SK-N-SH treated with all-trans-retinoic acid at 6 μM for 48 hours (cell line): ENCODE data around the gene QPCT.

Source experiments
- ATAC-seq: fragments of 200-7000 bp; cut with Tn5 transposase; 3 replicates; pipeline ENCODE4 v1.9.1; 2020; ENCODE audit warnings: mild to moderate bottlenecking, moderate library complexity
- ARNTL ChIP-seq: fragments of 450-650 bp; formaldehyde crosslinking; IDR thresholded peaks from 2 replicates; pipeline ENCODE4 v1.5.0; 2020; ENCODE audit warnings: low read depth, mild to moderate bottlenecking, moderate library complexity, borderline replicate concordance
- BACH2 ChIP-seq: fragments of 250-450 bp; sonication (Bioruptor Pico); IDR thresholded peaks from 2 replicates; pipeline ENCODE4 v1.9.0; 2021; ENCODE audit warnings: mild to moderate bottlenecking, borderline replicate concordance
- CREB5 ChIP-seq: fragments of 250-450 bp; sonication (Bioruptor Pico); IDR thresholded peaks from 2 replicates; pipeline ENCODE4 v1.5.1; 2020; ENCODE audit warnings: low read depth, mild to moderate bottlenecking, moderate library complexity
- CSDC2 ChIP-seq: fragments of 250-450 bp; sonication (Bioruptor Pico); IDR thresholded peaks from 2 replicates; pipeline ENCODE4 v1.5.0; 2020; ENCODE audit warnings: mild to moderate bottlenecking, moderate library complexity
- CSRNP3 ChIP-seq: fragments of 250-450 bp; sonication (Bioruptor Pico); IDR thresholded peaks from 2 replicates; pipeline ENCODE4 v1.5.1; 2021; ENCODE audit warnings: mild to moderate bottlenecking, moderate library complexity
- ESRRG ChIP-seq: fragments of 250-450 bp; sonication (Bioruptor Pico); IDR thresholded peaks from 2 replicates; pipeline ENCODE4 v1.6.1; 2021; ENCODE audit warnings: mild to moderate bottlenecking
- GLIS3 ChIP-seq: fragments of 250-450 bp; sonication (Bioruptor Pico); IDR thresholded peaks from 2 replicates; pipeline ENCODE4 v1.5.0; 2020; ENCODE audit warnings: mild to moderate bottlenecking, moderate library complexity
- ISL1 ChIP-seq: fragments of 250-450 bp; sonication (Bioruptor Pico); IDR thresholded peaks from 2 replicates; pipeline ENCODE4 v2.1.2; 2022; ENCODE audit warnings: mild to moderate bottlenecking, moderate library complexity
- OSR1 ChIP-seq: fragments of 250-450 bp; sonication (Bioruptor Pico); IDR thresholded peaks from 2 replicates; pipeline ENCODE4 v1.8.0; 2022; ENCODE audit warnings: moderate library complexity, mild to moderate bottlenecking, inconsistent platforms
- PATZ1 ChIP-seq: fragments of 250-450 bp; sonication (Bioruptor Pico); IDR thresholded peaks from 2 replicates; pipeline ENCODE4 v1.8.0; 2020; ENCODE audit warnings: mild to moderate bottlenecking, moderate library complexity, borderline replicate concordance
- PPARA ChIP-seq: fragments of 250-450 bp; sonication (Bioruptor Pico); IDR thresholded peaks from 2 replicates; pipeline ENCODE4 v1.5.0; 2020; ENCODE audit warnings: mild to moderate bottlenecking, borderline replicate concordance
- RARB ChIP-seq: fragments of 250-450 bp; sonication (Bioruptor Pico); IDR thresholded peaks from 2 replicates; pipeline ENCODE4 v1.8.0; 2021; ENCODE audit warnings: mild to moderate bottlenecking, moderate library complexity
- SNAI2 ChIP-seq: fragments of 250-450 bp; sonication (Bioruptor Pico); IDR thresholded peaks from 2 replicates; pipeline ENCODE4 v1.5.0; 2020; ENCODE audit warnings: mild to moderate bottlenecking, moderate library complexity
- TCF4 ChIP-seq: fragments of 250-450 bp; sonication (Bioruptor Pico); IDR thresholded peaks from 2 replicates; pipeline ENCODE4 v1.8.0; 2021; ENCODE audit warnings: mild to moderate bottlenecking, moderate library complexity, borderline replicate concordance
- TOX ChIP-seq: fragments of 250-450 bp; sonication (Bioruptor Pico); IDR thresholded peaks from 2 replicates; pipeline ENCODE4 v1.8.0; 2021; ENCODE audit warnings: mild to moderate bottlenecking, moderate library complexity, borderline replicate concordance
- TSHZ2 ChIP-seq: fragments of 250-450 bp; sonication (Bioruptor Pico); IDR thresholded peaks from 2 replicates; pipeline ENCODE4 v1.5.0; 2020; ENCODE audit warnings: mild to moderate bottlenecking, moderate library complexity
- ZC3H10 ChIP-seq: fragments of 250-450 bp; sonication (Bioruptor Pico); IDR thresholded peaks from 2 replicates; pipeline ENCODE4 v1.5.1; 2021; ENCODE audit warnings: mild to moderate bottlenecking, moderate library complexity
- ZFP3 ChIP-seq: fragments of 250-450 bp; sonication (Bioruptor Pico); IDR thresholded peaks from 2 replicates; pipeline ENCODE4 v1.5.0; 2020; ENCODE audit warnings: mild to moderate bottlenecking, moderate library complexity
- ZFP30 ChIP-seq: fragments of 450-650 bp; formaldehyde crosslinking; IDR thresholded peaks from 2 replicates; pipeline ENCODE4 v1.5.0; 2022; ENCODE audit warnings: mild to moderate bottlenecking, moderate library complexity
- ZNF565 ChIP-seq: fragments of 450-650 bp; formaldehyde crosslinking; conservative IDR thresholded peaks from 2 replicates; pipeline ENCODE4 v1.5.0; 2020; ENCODE audit warnings: low read depth, mild to moderate bottlenecking, moderate library complexity
- ZNF70 ChIP-seq: fragments of 450-650 bp; formaldehyde crosslinking; IDR thresholded peaks from 2 replicates; pipeline ENCODE4 v1.5.0; 2020; ENCODE audit warnings: mild to moderate bottlenecking, moderate library complexity

Gene QPCT

GRCh38 chr2:37370666-37371065, 26.2 kb downstream of the QPCT start:
- TF ChIP-seq TOX = no peak

GRCh38 chr2:37372000-37372399, 27.6 kb downstream of the QPCT start:
- no peak for ATAC-seq
- TF ChIP-seq ARNTL (CRISPR knock-in tag) (no peak), CREB5 (CRISPR knock-in tag) (no peak), ZNF70 (CRISPR knock-in tag) (no peak), CSRNP3 (no peak), ZC3H10 (no peak), GLIS3 (CRISPR knock-in tag) (no peak), ISL1 (CRISPR knock-in tag) (no peak), ZFP30 (CRISPR knock-in tag) (no peak)

More at GRCh38 chr2:37370666-37371065, 26.2 kb downstream of the QPCT start:
- ATAC-seq = no peak

GRCh38 chr2:37375741-37376288, 31.4 kb downstream of the QPCT start:
- no peak for ATAC-seq
- TF ChIP-seq ZNF565 (CRISPR knock-in tag) (no peak), CREB5 (CRISPR knock-in tag) (no peak), CSRNP3 (no peak), ARNTL (CRISPR knock-in tag) (no peak), SNAI2 (CRISPR knock-in tag) (no peak), GLIS3 (CRISPR knock-in tag) (no peak), ISL1 (CRISPR knock-in tag) (no peak), RARB (CRISPR knock-in tag) (no peak), ZC3H10 (no peak), ZFP3 (no peak), OSR1 (CRISPR knock-in tag) (no peak), PPARA (CRISPR knock-in tag) (no peak)

- peak; percentile 37; the same call in 1 of the 3 replicates for ATAC-seq
- TF ChIP-seq BACH2 (CRISPR knock-in tag) = no peak
- no peak for TF ChIP-seq PATZ1 (CRISPR knock-in tag)
- TF ChIP-seq ZFP3 = no peak
- TF ChIP-seq OSR1 (CRISPR knock-in tag) = no peak
- no peak for TF ChIP-seq ZFP30 (CRISPR knock-in tag)
- no peak for TF ChIP-seq ESRRG (CRISPR knock-in tag)
- no peak for TF ChIP-seq TCF4 (CRISPR knock-in tag)
- TF ChIP-seq ZC3H10 = no peak
- no peak for TF ChIP-seq ZNF565 (CRISPR knock-in tag)
- no peak for TF ChIP-seq PPARA (CRISPR knock-in tag)
- no peak for TF ChIP-seq CSDC2 (CRISPR knock-in tag)
- TF ChIP-seq TSHZ2 = no peak
- no peak for TF ChIP-seq TOX
- TF ChIP-seq GLIS3 (CRISPR knock-in tag) = no peak
- no peak for TF ChIP-seq CREB5 (CRISPR knock-in tag)
- no peak for TF ChIP-seq ARNTL (CRISPR knock-in tag)
Observed at GRCh38 chr2:37376421-37377186, 32.2 kb downstream of the QPCT start.
